ENCODE data around the gene LIN52.

The LIN52 gene

DNA sequence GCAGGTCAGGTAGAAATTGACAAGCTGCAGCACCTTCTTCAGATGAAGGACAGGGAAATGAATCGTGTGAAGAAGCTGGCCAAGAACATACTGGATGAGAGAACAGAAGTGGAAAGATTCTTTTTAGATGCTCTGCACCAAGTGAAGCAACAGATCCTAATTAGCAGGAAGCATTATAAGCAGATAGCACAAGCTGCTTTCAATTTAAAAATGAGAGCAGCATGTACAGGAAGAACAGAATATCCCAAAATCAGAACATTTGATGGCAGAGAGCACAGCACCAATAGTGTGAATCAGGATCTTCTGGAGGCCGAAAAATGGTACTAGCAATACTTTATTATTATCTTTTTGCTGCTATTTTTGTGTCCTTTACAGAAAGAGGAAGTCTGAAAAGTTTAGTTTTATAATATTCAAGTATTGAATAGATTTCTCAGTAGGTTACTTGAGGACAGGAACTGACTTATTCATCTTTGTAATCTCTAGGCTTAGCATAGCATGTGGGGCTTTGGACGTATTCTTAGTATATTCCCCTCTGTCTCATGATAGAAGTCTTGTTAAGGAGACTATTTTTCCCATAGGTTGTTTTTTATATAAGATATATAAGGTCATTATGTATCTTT lies 34.8 kb upstream of the LIN52 start:
- in situ Hi-C loops (cut with MboI; ENCODE audit: low pct_unique_long_range_greater_than_20kb, low sequenced_read_pairs, unreplicated experiment), result no loop called here
- TF ChIP-seq, protein P1, sequence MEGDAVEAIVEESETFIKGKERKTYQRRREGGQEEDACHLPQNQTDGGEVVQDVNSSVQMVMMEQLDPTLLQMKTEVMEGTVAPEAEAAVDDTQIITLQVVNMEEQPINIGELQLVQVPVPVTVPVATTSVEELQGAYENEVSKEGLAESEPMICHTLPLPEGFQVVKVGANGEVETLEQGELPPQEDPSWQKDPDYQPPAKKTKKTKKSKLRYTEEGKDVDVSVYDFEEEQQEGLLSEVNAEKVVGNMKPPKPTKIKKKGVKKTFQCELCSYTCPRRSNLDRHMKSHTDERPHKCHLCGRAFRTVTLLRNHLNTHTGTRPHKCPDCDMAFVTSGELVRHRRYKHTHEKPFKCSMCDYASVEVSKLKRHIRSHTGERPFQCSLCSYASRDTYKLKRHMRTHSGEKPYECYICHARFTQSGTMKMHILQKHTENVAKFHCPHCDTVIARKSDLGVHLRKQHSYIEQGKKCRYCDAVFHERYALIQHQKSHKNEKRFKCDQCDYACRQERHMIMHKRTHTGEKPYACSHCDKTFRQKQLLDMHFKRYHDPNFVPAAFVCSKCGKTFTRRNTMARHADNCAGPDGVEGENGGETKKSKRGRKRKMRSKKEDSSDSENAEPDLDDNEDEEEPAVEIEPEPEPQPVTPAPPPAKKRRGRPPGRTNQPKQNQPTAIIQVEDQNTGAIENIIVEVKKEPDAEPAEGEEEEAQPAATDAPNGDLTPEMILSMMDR (IDR thresholded peaks at IDR 0.05; ENCODE audit: extremely low read depth, insufficient read depth, missing control alignments), result no peak
- no peak for DNase-seq (ENCODE audit: low spot score)

DNA sequence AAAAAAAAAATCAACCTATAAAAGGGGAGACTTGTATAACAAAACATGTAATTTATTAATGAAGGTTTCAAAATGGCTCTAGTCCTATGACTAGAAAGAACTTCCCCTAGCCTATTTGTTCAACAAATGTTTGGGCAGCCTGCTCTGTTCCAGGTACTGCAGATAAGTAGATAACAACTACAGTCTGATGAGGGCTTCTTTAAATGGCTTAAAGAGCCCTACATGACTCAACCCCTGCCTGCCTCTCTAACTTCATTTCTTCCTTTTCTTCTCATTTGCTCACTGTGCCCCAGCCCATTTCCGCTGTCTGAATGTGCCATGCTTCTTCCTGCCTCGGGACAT lies 22.0 kb upstream of the LIN52 start:
- in situ Hi-C loops (cut with MboI; ENCODE audit: low pct_unique_long_range_greater_than_20kb, low sequenced_read_pairs, unreplicated experiment), result no loop called here
- TF ChIP-seq, protein P1 (IDR thresholded peaks at IDR 0.05; ENCODE audit: extremely low read depth, insufficient read depth, missing control alignments), result no peak
- no peak for DNase-seq (ENCODE audit: low spot score)

DNA sequence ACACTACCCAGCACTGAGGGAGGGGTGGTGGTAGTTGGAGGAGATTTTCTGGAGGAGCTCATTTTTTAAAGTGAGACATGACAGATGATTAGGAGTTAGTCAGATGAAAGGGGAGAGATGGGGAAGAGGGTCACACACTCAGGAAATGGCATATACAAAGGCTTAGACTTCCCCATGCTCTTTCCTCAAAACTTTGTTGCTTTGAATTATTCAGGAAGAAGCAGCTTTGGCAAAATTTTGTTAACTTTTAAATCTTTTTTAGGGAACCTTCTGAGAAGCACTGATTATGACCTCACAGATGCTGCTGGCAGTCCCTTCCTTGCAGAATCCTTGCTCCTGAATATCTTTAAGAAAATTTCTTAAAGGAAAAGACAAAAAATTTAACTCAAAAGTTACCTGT lies 20.3 kb upstream of the LIN52 start:
- in situ Hi-C loops (cut with MboI; ENCODE audit: low pct_unique_long_range_greater_than_20kb, low sequenced_read_pairs, unreplicated experiment), result no loop called here
- TF ChIP-seq, protein P1 (IDR thresholded peaks at IDR 0.05; ENCODE audit: extremely low read depth, insufficient read depth, missing control alignments), result no peak
- DNase-seq (ENCODE audit: low spot score), result no peak

DNA sequence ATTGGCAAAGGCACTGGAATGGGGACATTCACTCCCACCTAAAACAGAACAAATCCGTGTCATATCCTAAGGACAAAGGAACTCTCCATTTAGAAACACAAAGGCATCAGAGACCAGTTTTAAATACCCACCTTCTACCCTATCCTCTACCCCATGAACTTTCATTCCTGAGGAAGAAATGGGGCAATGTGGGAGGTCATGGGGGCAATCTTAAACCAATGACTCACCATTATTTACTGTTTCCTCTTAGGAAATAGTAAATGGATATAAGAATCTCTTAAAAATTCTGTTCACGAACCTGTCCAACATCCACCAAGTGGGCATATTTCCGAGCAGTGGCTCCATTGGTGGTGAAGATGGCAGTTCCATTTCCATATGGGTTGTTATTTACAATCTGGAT lies 19.9 kb upstream of the LIN52 start:
- TF ChIP-seq, protein P1 (IDR thresholded peaks at IDR 0.05; ENCODE audit: extremely low read depth, insufficient read depth, missing control alignments), result no peak
- no peak for DNase-seq (ENCODE audit: low spot score)
- in situ Hi-C loops (cut with MboI; ENCODE audit: low pct_unique_long_range_greater_than_20kb, low sequenced_read_pairs, unreplicated experiment), result no loop called here

DNA sequence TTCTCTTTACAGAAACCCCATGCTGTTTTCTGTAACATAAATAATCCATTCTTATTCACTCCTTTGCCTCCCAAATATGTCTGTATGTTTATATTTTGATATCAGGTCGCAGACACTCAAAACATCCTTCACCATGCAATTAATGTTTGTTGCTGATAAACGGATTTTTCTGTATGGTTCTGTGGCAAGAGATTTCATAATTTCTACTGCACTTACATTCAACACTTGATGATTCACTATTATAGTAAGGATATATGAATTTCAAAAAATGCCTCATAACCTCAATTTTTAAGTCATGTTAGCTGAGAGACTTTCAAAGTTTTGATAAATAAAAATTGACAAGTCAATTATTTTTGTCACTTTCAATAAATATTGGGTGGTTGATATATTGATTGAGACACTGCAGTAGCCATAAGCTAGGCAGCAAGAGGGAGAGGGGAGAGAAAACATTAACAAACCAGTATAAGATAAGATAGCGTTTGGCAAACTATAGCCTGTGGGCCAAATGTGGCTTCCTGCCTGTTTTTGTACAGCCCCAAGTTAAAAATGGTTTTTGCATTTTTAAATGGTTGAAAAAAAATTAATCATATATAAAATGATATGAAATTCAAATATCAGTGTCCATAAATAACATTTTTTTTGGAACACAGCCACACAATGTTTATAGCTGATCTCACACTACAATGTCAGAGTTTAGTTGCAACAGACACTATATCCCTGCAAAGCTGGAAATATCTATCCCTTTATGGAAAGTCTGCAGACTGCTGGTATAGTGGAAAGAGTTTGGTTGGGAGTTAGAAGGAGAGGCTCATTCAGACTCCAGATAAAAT lies 18.8 kb upstream of the LIN52 start:
- TF ChIP-seq, protein P1 (IDR thresholded peaks at IDR 0.05; ENCODE audit: extremely low read depth, insufficient read depth, missing control alignments), result no peak
- in situ Hi-C loops (cut with MboI; ENCODE audit: low pct_unique_long_range_greater_than_20kb, low sequenced_read_pairs, unreplicated experiment), result no loop called here
- DNase-seq (ENCODE audit: low spot score), result no peak

DNA sequence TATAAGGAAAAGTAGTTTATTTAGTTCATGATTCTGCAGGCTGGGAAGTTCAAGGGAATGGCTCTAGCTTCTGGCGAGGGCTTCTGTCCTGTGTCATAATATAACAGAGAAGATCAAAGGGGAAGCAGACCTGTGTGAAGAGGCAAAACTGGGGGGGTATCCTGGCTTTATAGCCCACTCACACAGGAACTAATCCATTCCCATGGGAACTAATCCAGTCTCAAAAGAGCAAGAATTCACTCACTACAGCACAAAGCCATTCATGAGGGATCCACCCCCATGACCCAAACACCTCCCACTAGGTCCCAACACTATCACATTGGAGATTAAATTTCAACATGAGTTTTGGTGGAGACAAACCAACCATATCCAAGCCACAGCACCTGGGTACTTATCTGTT lies 7.4 kb upstream of the LIN52 start:
- in situ Hi-C loops (cut with MboI; ENCODE audit: low pct_unique_long_range_greater_than_20kb, low sequenced_read_pairs, unreplicated experiment), result no loop called here
- DNase-seq (ENCODE audit: low spot score), result no peak
- TF ChIP-seq, protein P1 (IDR thresholded peaks at IDR 0.05; ENCODE audit: extremely low read depth, insufficient read depth, missing control alignments), result no peak
